H1 (cell line): Measurements from ENCODE around the gene CYP2W1. TPM values are rescaled to one million over a fixed set of nuclear protein-coding genes. Genes with fewer than 3 reads are reported as not detected.

Source experiments
- CTCF ChIA-PET: fragments of 300-600 bp; sonication (Branson Sonifier 250); formaldehyde crosslinking; loops from one replicate; lab custom pipeline; 2021; ENCODE audit not compliant: partially characterized antibody; lab: Charles Lee
- POLR2A ChIA-PET: fragments of 300-600 bp; sonication (Branson Sonifier 250); formaldehyde crosslinking; loops from one replicate; lab custom pipeline; 2021; ENCODE audit warnings: inconsistent platforms; ENCODE audit not compliant: partially characterized antibody; lab: Charles Lee
- DNase-seq, 2 experiments: peaks; one replicate each; pipeline versions ENCODE4 v3.0.0 to v3.0.0-alpha.2; 2010 to 2022; ENCODE audit warnings: low spot score in 2 of 2, low read depth in 1 of 2, mixed read lengths in 1 of 2
- FAIRE-seq: peaks from 2 replicates; lab custom pipeline; 2011; peaks lifted over from hg19 to GRCh38; lab: Jason Lieb, UNC
- H2AFZ ChIP-seq: 2 replicates; pipeline ENCODE4 v1.8.1; 2012; ENCODE audit warnings: low read length, inconsistent platforms
- H2AK5ac ChIP-seq: 2 replicates; pipeline ENCODE4 v1.6.1; 2013; ENCODE audit warnings: low read depth, low read length
- H2BK120ac ChIP-seq: replicated peaks from 2 replicates; pipeline ENCODE3; 2013; ENCODE audit warnings: low read depth, low read length, inconsistent platforms
- H2BK12ac ChIP-seq: 2 replicates; pipeline ENCODE4 v1.6.1; 2013; ENCODE audit warnings: low read depth, low read length
- H2BK15ac ChIP-seq: 2 replicates; pipeline ENCODE4 v1.6.1; 2013; ENCODE audit warnings: low read length
- H2BK20ac ChIP-seq: 2 replicates; pipeline ENCODE4 v1.6.1; 2013; ENCODE audit warnings: low read length
- H2BK5ac ChIP-seq: 2 replicates; pipeline ENCODE4 v1.6.1; 2013; ENCODE audit warnings: low read depth, low read length
- H3K14ac ChIP-seq: 2 replicates; pipeline ENCODE4 v1.6.1; 2013; ENCODE audit warnings: inconsistent platforms; ENCODE audit not compliant: insufficient read length
- H3K18ac ChIP-seq: 2 replicates; pipeline ENCODE4 v1.6.1; 2013; ENCODE audit warnings: low read length; ENCODE audit errors: extremely low read depth
- H3K23ac ChIP-seq: 2 replicates; pipeline ENCODE4 v1.6.1; 2013; ENCODE audit warnings: inconsistent platforms; ENCODE audit not compliant: insufficient read length
- H3K23me2 ChIP-seq: 2 replicates; pipeline ENCODE4 v1.6.1; 2013; ENCODE audit warnings: low read depth, low read length
- H3K27ac ChIP-seq: 2 replicates; pipeline ENCODE4 v1.6.1; 2011; ENCODE audit warnings: low read depth, low read length, inconsistent platforms
- H3K27me3 ChIP-seq, 4 experiments: replicated peaks in 1 of 4; 1 replicate in 1 of 4; 2 replicates in 3 of 4; pipeline versions ENCODE4 v1.6.1 to v1.8.1; 2011 to 2013; ENCODE audit warnings: low read length in 3 of 4, mild to moderate bottlenecking in 3 of 4, inconsistent platforms in 2 of 4, mixed read lengths in 2 of 4, moderate library complexity in 1 of 4; ENCODE audit not compliant: control insufficient read depth in 3 of 4, insufficient read depth in 3 of 4; ENCODE audit errors: extremely low read depth in 1 of 4
- H3K36me3 ChIP-seq, 4 experiments: 2 replicates each; pipeline versions ENCODE4 v1.6.1 to v1.8.1; 2011 to 2013; ENCODE audit warnings: mild to moderate bottlenecking in 4 of 4, low read length in 3 of 4, moderate library complexity in 2 of 4, control low read depth in 1 of 4, inconsistent platforms in 1 of 4; ENCODE audit not compliant: insufficient read depth in 4 of 4, control insufficient read depth in 2 of 4
- H3K4ac ChIP-seq: replicated peaks from 2 replicates; pipeline ENCODE3; 2013; ENCODE audit warnings: low read length, low read depth, mixed read lengths, inconsistent platforms; ENCODE audit not compliant: insufficient read length
- H3K4me1 ChIP-seq, 4 experiments: replicated peaks in 1 of 4; 1 replicate in 1 of 4; 2 replicates in 3 of 4; pipeline versions ENCODE4 v1.6.1 to v1.8.1; 2011 to 2013; ENCODE audit warnings: low read length in 3 of 4, inconsistent platforms in 2 of 4, mixed read lengths in 1 of 4; ENCODE audit not compliant: insufficient read depth in 4 of 4, control insufficient read depth in 3 of 4
- H3K4me2 ChIP-seq, 2 experiments: 2 replicates each; pipeline versions ENCODE4 v1.6.1 to v1.8.1; 2011 to 2013; ENCODE audit warnings: low read depth in 2 of 2, low read length in 2 of 2, control low read depth in 1 of 2, inconsistent platforms in 1 of 2, mild to moderate bottlenecking in 1 of 2; ENCODE audit not compliant: insufficient read depth in 1 of 2
- H3K4me3 ChIP-seq, 4 experiments: fragments of 200-600, 300-600 bp in 1 of 4; sonication (generic), shearing (Covaris generic), sonication (Bioruptor Twin) in 1 of 4; 2 replicates each; pipeline versions ENCODE4 v1.5.1 to v1.8.1; 2011 to 2016; ENCODE audit warnings: low read length in 4 of 4, low read depth in 3 of 4, control low read depth in 2 of 4, inconsistent platforms in 2 of 4, mild to moderate bottlenecking in 2 of 4, mixed read lengths in 1 of 4, moderate library complexity in 1 of 4; ENCODE audit not compliant: insufficient read depth in 2 of 4; ENCODE audit errors: extremely low read depth in 1 of 4
- H3K56ac ChIP-seq: replicated peaks from 2 replicates; pipeline ENCODE3; 2013; ENCODE audit warnings: low read depth, mild to moderate bottlenecking, mixed read lengths, low read length, inconsistent platforms; ENCODE audit not compliant: insufficient read length
- H3K79me1 ChIP-seq: 2 replicates; pipeline ENCODE4 v1.6.1; 2013; ENCODE audit warnings: low read depth, low read length, control low read depth
- H3K79me2 ChIP-seq, 2 experiments: 2 replicates each; pipeline versions ENCODE4 v1.6.1 to v1.8.1; 2012 to 2013; ENCODE audit warnings: low read length in 2 of 2, mild to moderate bottlenecking in 2 of 2, inconsistent platforms in 1 of 2; ENCODE audit not compliant: insufficient read depth in 2 of 2, control insufficient read depth in 1 of 2
- H3K9ac ChIP-seq, 4 experiments: replicated peaks in 1 of 4; 1 replicate in 1 of 4; 2 replicates in 3 of 4; pipeline versions ENCODE4 v1.6.1 to v1.8.1; 2011 to 2013; ENCODE audit warnings: low read depth in 3 of 4, low read length in 3 of 4, control low read depth in 2 of 4, mild to moderate bottlenecking in 2 of 4, moderate library complexity in 2 of 4, inconsistent platforms in 1 of 4; ENCODE audit errors: extremely low read depth in 1 of 4
- H3K9me3 ChIP-seq, 2 experiments: 2 replicates each; pipeline versions ENCODE4 v1.6.1 to v1.8.1; 2012 to 2013; ENCODE audit warnings: mild to moderate bottlenecking in 2 of 2, moderate library complexity in 2 of 2, control low read depth in 1 of 2, inconsistent platforms in 1 of 2, low read depth in 1 of 2, low read length in 1 of 2, mixed read lengths in 1 of 2; ENCODE audit not compliant: insufficient read depth in 2 of 2
- H4K20me1 ChIP-seq, 2 experiments: replicated peaks in 1 of 2; 2 replicates each; pipeline versions ENCODE3 to v1.8.1; 2011 to 2013; ENCODE audit warnings: inconsistent platforms in 2 of 2, low read length in 2 of 2, mild to moderate bottlenecking in 1 of 2; ENCODE audit not compliant: insufficient read depth in 2 of 2, control insufficient read depth in 1 of 2
- H4K5ac ChIP-seq: 2 replicates; pipeline ENCODE4 v1.6.1; 2013; ENCODE audit warnings: low read length, low read depth, mixed read lengths, inconsistent platforms; ENCODE audit not compliant: insufficient read length
- H4K8ac ChIP-seq: 2 replicates; pipeline ENCODE4 v1.8.0; 2013; ENCODE audit warnings: mild to moderate bottlenecking, moderate library complexity, low read length, inconsistent platforms; ENCODE audit not compliant: insufficient read depth; ENCODE audit errors: extremely low read depth
- H4K91ac ChIP-seq: replicated peaks from 2 replicates; pipeline ENCODE3; 2013; ENCODE audit warnings: low read length, mixed read lengths, inconsistent platforms; ENCODE audit not compliant: insufficient read length
- EGR1 ChIP-seq: IDR thresholded peaks from 2 replicates; pipeline ENCODE4 v1.6.1; 2011; ENCODE audit warnings: low read depth, low read length, borderline replicate concordance
- JUN ChIP-seq: IDR thresholded peaks from 2 replicates; pipeline ENCODE4 v1.6.1; 2011; ENCODE audit warnings: low read depth, mild to moderate bottlenecking, improper control_type of control experiment, low read length
- KDM5A ChIP-seq: fragments of 200-600 bp; IDR thresholded peaks from 2 replicates; pipeline ENCODE4 v1.7.1; 2012; ENCODE audit warnings: mild to moderate bottlenecking, low read length, inconsistent platforms, mixed read lengths
- POLR2A ChIP-seq, 2 experiments: IDR thresholded peaks; 1 replicate in 1 of 2; 2 replicates in 1 of 2; pipeline ENCODE4 v1.6.1; 2011; ENCODE audit warnings: low read depth in 2 of 2, low read length in 2 of 2, mild to moderate bottlenecking in 2 of 2; ENCODE audit errors: control extremely low read depth in 1 of 2
- SAP30 ChIP-seq: fragments of 300-600 bp; sonication (generic); IDR thresholded peaks from 2 replicates; pipeline ENCODE4 v1.7.1; 2012; ENCODE audit warnings: low read length, moderate library complexity, mild to moderate bottlenecking, inconsistent platforms; ENCODE audit not compliant: insufficient read depth, insufficient replicate concordance
- SP4 ChIP-seq: IDR thresholded peaks from 2 replicates; pipeline ENCODE4 v1.6.1; 2012; ENCODE audit warnings: low read length, inconsistent platforms
- WGBS, 2 experiments: shearing (Covaris generic) in 1 of 2; methylation state at CpG; one replicate each; pipeline versions ENCODE4 v1.1.6 to v1.1.7; 2013 to 2015; ENCODE audit warnings: low lambda C conversion rate in 2 of 2, mixed read lengths in 2 of 2, inconsistent platforms in 1 of 2, low coverage in 1 of 2, missing lambda C conversion rate in 1 of 2; ENCODE audit not compliant: insufficient replicate concordance in 2 of 2, insufficient coverage in 1 of 2, insufficient read length in 1 of 2; ENCODE audit errors: extremely low coverage in 1 of 2, missing lambda C conversion rate in 1 of 2; 5-methylcytosine and 5-hydroxymethylcytosine counted together
- polyA plus RNA-seq, 7 experiments: library from polyadenylated mRNA; depleted of rRNA in 3 of 7; stranded (reverse) in 5 of 7; unstranded in 2 of 7; fragments of >200 nt in 5 of 7; fragments of 200-250 nt in 2 of 7; gene quantifications; 1 replicate in 5 of 7; 2 replicates in 1 of 7; 4 replicates in 1 of 7; pipeline versions ENCODE4 v1.2.1 to v1.2.3, GENCODE V29; 2011 to 2013; ENCODE audit warnings: missing spikeins in 2 of 7, mixed read lengths in 2 of 7
- total RNA-seq: library from RNA; stranded (reverse); fragmentation: NEBNext Ultra II Directional; extraction: Animal tissue kit (Norgen Biotek cat#: 25700); gene quantifications from 2 replicates; pipeline ENCODE4 v1.2.1, GENCODE V29; 2021

The CYP2W1 gene
- total and polyA plus RNA-seq, 2 of the 8 experiments (the other 6 are each of a cell fraction or from before 2014, with no cell fraction given), result not detected

GRCh38 chr7:968205-969105 is 14.5 kb upstream of the CYP2W1 start:
- H2BK15ac ChIP-seq, result no peak overlapping the region
- no peak overlapping the region for H3K14ac ChIP-seq
- 95% methylated on average over 22 of the region's 24 CpGs; no CpG with 5 or more reads in 1 of the 2 experiments for WGBS, 2 experiments
- no peak overlapping the region; the same call in 1 of the 2 replicates for H4K8ac ChIP-seq
- peaks cover 2% of the 10 kb centered on the region; the same call in 1 of the 2 replicates for H3K79me1 ChIP-seq
- H3K9ac ChIP-seq, result no peak overlapping the region
- H2BK12ac ChIP-seq, result no peak overlapping the region
- no peak overlapping the region for H3K56ac ChIP-seq
- TF ChIP-seq KDM5A (no peak), JUN (no peak), SP4 (no peak), EGR1 (no peak), POLR2A (IDR thresholded peaks at IDR 0.05; ENCODE audit: control extremely low read depth in 1 of 2, low read depth in 2 of 2, low read length in 2 of 2) (no peak), SAP30 (no peak)
- no peaks in the 10 kb centered on the region for H3K9me3 ChIP-seq
- no peak overlapping the region for H4K5ac ChIP-seq
- H2BK120ac ChIP-seq, result no peak overlapping the region
- no peaks in the 10 kb centered on the region for H3K23me2 ChIP-seq
- no peak overlapping the region for H3K23ac ChIP-seq
- no peak overlapping the region for H3K4ac ChIP-seq
- ChIA-PET POLR2A (interaction anchor here (1.1 to 2.0 kb wide), 3 partner anchors 10 to 97 kb away, joined by 3 to 10 read pairs (median 4); no protein-coding TSS in a partner anchor), CTCF (interaction anchor here (0.9 to 4.6 kb wide), 9 partner anchors 11 to 97 kb away, joined by 3 to 37 read pairs (median 4); no protein-coding TSS in a partner anchor)
- DNase-seq, result no peak
- no peak overlapping the region for H2AK5ac ChIP-seq
- H3K4me1 ChIP-seq, result peaks cover 0 to 3% (median under 1%) of the 10 kb centered on the region in 4 experiments; a peak in 3 of 7 replicates
- H2AFZ ChIP-seq, result no peak overlapping the region
- H3K18ac ChIP-seq, result no peak overlapping the region
- no peaks in the 10 kb centered on the region for H3K27me3 ChIP-seq
- no peak for FAIRE-seq
- H3K36me3 ChIP-seq, result peaks cover 7 to 47% (median 22%) of the 10 kb centered on the region in 4 experiments
- H4K20me1 ChIP-seq, result peaks cover 4 to 20% of the 10 kb centered on the region in 2 experiments
- peaks cover 3 to 13% of the 10 kb centered on the region in 2 experiments; a peak in 2 of 4 replicates for H3K79me2 ChIP-seq
- H3K27ac ChIP-seq, result no peak overlapping the region
- no peak overlapping the region for H2BK5ac ChIP-seq
- H4K91ac ChIP-seq, result no peak overlapping the region
- no peak overlapping the region for H2BK20ac ChIP-seq
- no peak overlapping the region for H3K4me2 ChIP-seq
- H3K4me3 ChIP-seq, result no peak overlapping the region
